Coronary artery (tissue), 2 donors: ENCODE data around the gene DNER.

Source experiments
- DNase-seq: peaks from one replicate; pipeline ENCODE4 v3.0.0-alpha.2; 2017; ENCODE audit warnings: low spot score
- H3K27ac ChIP-seq, 2 donors: fragments of 200-600 bp; sonication (generic); one replicate each; pipeline ENCODE4 v1.5.1; 2016 to 2019
- H3K4me3 ChIP-seq: fragments of 200-600 bp; sonication (generic); 2 replicates; pipeline ENCODE4 v1.5.1; 2016; ENCODE audit warnings: mild to moderate bottlenecking, moderate library complexity
- CTCF ChIP-seq: fragments of 200-600 bp; sonication (generic); IDR thresholded peaks from one replicate; pipeline ENCODE4 v1.5.1; 2019; ENCODE audit warnings: antibody characterized with exemption

The DNER gene

GRCh38 chr2:229669841-229670240 lies 44.5 kb downstream of the DNER start:
- Histone ChIP-seq H3K27ac (no peak overlapping the region), H3K4me3 (no peak overlapping the region)
- no peak for TF ChIP-seq CTCF
- no peak for DNase-seq

GRCh38 chr2:229666811-229667210 lies 47.5 kb downstream of the DNER start:
- Histone ChIP-seq H3K27ac (no peak overlapping the region), H3K4me3 (no peak overlapping the region)
- no peak for TF ChIP-seq CTCF
- DNase-seq = no peak

- Histone ChIP-seq H3K4me3 (no peak overlapping the region), H3K27ac (no peak overlapping the region)
- DNase-seq = no peak
- TF ChIP-seq CTCF = no peak
Observed at GRCh38 chr2:229665158-229665557, 49.2 kb downstream of the DNER start.

- no peak for TF ChIP-seq CTCF
- DNase-seq = no peak
- H3K27ac ChIP-seq = no peak overlapping the region
Observed at GRCh38 chr2:229661478-229661877, 52.9 kb downstream of the DNER start.

GRCh38 chr2:229660951-229661350 lies 53.4 kb downstream of the DNER start:
- no peak for TF ChIP-seq CTCF
- H3K27ac ChIP-seq = no peak overlapping the region
- no peak for DNase-seq
- H3K4me3 ChIP-seq = no peak overlapping the region

More at GRCh38 chr2:229661478-229661877, 52.9 kb downstream of the DNER start:
- no peak overlapping the region for H3K4me3 ChIP-seq

GRCh38 chr2:229660391-229660790 lies 54.0 kb downstream of the DNER start:
- Histone ChIP-seq H3K4me3 (no peak overlapping the region), H3K27ac (no peak overlapping the region)
- DNase-seq = no peak
- TF ChIP-seq CTCF = no peak

- TF ChIP-seq CTCF = no peak
- DNase-seq = no peak
- Histone ChIP-seq H3K27ac (no peak overlapping the region), H3K4me3 (no peak overlapping the region)
Observed at GRCh38 chr2:229658004-229658403, 56.4 kb downstream of the DNER start.
